A172 (cell line): Measurements from ENCODE around the gene PCLAF. TPM values are rescaled to one million over a fixed set of nuclear protein-coding genes. Genes with fewer than 3 reads are reported as not detected.
"Not testable (repeated sequence)": the region's sequence is repeated elsewhere in the genome, so short reads cannot be mapped to it uniquely, and the experiment has no call there.

Source experiments
- DNase-seq: peaks from one replicate; pipeline ENCODE4 v3.0.0-alpha.2; 2015; ENCODE audit warnings: low spot score
- total RNA-seq: library from RNA; depleted of rRNA; stranded (reverse); fragments of >200 nt; shearing (Covaris generic); gene quantifications from 2 replicates; pipeline ENCODE4 v1.2.3, GENCODE V29; 2014; rRNA removed

Gene PCLAF, protein sequence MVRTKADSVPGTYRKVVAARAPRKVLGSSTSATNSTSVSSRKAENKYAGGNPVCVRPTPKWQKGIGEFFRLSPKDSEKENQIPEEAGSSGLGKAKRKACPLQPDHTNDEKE
- 173 and 180 TPM in 2 replicates for total RNA-seq

DNA sequence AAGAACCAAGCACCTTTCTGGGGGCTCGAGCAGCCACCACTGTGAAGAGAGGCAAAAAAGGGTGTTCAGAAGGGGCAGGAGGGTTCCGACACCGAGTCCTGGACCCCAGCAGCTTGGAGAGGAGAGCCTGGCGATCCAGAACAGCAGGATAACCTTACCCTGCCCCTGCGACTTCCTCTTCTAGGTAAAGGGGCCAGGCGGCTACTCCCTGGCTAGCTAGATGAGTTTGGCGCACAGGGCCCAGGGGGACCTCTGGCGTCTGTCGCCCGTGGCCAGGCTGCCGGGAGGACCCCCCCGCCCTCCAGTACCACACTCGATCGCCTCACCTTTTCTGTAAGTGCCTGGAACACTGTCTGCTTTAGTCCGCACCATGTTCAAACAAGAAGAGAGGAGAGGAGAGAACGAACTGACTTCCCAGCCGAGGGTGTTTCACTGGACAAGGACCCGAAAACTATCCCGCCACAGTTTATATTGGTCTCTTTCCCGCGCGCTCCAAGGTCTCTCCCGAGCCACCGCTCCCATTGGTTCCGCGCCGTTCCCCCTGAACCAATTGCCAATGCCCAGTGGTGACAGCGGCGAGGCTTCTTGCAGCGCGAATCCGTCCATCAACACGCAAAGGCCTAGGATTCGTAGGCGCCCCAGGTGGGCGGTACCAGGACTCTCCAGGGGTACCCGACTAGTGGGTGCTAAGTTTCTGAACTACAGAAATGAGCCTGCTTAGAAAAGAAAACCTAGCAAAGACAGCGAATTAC, at the start of gene PCLAF:
PCLAF (minus strand) TSS at position 442 of the 752 bp plus-strand sequence; CDS start at position 372, 70 bp downstream.
- DNase-seq: peak; percentile 95

DNA sequence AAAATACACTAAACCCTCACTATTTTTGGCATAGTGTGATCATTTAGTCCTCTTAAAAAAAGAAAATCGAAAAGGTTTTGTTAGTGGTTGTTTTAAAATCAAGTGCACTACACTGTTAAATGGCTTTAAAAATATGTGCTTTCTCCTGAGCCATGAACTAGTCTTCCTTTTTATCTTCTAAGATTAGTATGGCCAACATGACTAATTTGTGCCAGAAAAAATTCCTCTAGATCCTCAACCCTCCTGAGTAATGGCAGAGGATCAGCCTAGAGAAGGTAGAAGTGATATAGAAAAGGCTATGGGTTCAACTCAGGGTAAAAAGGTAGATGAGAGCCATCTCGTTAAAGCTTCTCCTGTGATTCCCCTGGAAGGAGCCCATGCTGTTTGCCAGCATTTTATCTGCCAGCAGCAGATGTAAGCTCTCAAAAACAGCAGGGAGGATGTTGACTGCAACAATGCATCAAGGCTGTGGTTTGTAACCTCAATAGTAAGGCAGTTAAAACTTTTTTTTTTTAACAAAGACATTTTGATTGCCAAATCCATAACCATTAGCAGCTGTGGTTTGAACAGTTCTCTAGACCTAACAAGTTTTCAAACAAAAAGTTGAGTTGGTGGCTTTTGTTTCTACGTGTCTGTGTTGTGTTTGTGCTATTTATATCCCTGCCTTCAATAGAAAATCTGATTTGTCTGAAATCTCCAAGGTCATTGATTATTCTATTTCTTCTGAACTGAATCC, 48.9 kb upstream of the PCLAF start:
- DNase-seq: peak; percentile 82

DNA sequence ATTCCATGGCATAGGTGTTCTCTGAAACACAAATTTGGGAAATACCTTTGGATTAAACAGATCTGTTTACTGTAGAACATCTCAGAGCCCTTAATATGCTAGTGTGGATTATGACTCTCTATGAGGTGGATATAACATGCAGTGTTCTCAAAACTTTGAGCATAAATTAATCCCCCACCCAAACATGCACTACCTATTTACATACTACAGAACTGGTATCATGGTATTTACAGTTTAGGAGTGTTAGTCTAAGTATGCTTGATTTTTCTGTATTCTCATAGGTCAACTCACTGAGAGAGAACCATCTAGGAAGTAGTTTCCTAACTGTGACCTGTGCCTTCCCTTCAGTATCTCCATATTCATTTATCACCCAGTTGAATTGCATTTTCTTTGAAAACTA, 48.2 kb upstream of the PCLAF start:
- DNase-seq: no peak

DNA sequence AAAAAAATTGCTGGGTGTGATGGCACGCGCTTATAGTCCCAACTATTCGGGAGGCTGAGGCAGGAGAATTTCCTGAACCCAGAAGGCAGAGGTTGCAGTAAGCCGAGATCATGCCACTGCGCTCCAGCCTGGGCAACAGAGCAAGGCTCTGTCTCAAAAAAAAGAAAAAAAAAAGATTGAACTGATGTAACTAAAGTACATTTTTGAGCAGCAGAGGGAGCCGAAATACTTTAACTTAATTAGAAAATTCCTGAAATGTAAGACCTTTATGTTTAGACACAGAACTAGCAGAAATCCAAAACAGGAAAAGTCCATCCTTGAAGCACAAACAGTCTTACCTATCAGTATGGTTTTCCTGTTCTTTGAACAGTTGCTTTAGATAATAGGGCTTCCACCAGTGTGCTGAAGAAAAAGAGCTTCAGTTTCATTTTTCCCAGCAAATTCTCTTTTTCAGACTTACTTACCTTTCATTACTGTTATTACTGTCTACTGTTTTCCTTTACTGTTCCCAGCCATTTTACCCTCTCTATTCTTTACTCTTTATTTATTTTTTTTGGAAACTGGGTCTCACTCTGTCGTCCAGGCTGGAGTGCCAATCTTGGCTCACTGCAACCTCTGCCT, 45.7 kb upstream of the PCLAF start:
- DNase-seq: peak; percentile 39

DNA sequence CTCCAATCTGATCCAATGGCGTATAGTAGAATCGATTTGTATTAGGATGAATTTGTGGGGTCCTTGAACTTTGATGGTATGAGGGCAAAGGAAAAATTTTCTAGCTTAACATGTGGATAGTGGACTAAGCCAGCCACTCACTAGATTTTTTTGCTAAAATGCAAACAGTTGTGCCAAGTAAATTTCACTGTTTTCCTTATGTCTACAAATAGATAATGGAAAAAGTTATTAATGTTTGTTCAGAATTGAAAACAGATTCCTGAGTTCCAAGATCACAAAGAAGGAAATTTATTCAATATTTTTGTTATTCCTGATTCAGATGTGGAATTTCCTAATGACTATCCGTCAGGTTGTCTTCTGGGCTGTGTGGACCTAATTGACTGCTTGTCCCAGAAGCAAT, 44.0 kb upstream of the PCLAF start:
- DNase-seq: no peak

DNA sequence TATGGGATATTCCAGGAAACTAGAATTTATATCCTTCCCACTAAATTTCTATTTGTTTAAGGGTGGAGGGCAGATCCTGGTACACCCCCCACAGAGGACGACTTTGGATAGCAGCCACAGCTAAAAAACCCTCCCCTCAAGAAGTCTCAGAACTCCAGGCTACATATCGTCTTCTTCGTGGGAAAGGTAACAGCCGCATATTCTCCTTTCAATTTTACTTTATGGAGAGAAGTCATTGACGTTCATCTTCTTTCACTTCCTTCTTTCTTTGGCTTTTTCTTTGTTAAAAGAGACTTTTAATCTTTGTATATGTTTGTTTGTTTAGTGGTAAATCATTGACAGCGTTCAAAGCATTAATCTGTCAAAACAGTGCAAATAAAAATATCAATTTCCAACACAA, 42.7 kb upstream of the PCLAF start:
- DNase-seq: no peak

DNA sequence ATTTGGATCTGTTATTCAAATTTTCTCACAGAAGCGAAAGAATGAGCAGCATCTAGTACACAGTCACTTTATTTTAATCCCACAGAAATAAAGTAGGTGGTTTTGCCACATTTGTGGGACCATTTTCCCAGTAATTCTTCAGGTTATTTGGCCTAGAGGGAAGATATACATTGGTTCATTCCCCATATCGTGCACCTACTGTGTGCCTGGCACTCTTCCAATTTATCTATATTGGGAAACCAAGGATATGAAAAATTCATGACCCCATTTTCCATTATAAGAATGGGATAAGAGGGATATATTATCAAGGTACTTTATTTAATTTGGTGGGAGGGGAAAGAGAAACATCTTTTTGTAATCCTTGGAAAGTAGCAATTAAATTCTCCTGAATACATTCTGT, 41.5 kb upstream of the PCLAF start:
- no peak for DNase-seq

DNA sequence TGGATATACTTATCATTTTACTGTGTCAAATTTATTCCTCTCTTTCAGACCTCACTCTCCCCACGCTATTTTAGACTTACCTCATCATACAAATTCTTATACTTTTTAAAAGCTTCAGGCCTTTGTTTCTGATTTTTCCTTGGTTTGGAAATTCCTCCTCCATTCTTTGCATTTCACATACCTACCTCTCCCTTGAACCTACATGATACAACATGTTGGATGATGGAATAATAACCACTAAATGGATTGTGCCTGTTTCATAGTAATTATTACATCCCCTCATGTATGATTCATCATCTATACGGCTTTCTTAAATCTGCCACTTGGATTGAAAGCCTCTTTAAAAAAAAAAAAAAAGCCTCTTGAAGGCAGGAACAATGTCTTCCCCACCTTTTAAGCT, 31.0 kb upstream of the PCLAF start:
- DNase-seq: no peak

DNA sequence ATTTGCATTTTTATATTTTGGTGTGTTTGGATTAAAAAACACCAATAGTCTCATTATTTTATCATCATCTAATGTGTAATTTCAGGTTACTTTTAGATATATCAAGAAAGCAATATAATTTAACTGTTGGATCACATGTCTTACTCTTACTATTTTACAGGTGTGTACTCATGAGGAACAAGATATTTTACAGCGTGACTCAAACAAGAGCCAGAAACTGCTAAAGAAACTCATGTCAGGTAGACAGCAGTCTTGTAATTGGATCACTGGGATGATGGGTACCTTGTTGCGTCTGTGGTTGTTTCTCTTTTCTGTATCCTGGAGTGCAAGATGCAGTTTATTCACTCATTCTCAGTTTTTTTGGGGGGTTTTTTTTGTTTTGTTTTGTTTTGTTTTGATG, 19.3 kb upstream of the PCLAF start:
- DNase-seq: no peak

DNA sequence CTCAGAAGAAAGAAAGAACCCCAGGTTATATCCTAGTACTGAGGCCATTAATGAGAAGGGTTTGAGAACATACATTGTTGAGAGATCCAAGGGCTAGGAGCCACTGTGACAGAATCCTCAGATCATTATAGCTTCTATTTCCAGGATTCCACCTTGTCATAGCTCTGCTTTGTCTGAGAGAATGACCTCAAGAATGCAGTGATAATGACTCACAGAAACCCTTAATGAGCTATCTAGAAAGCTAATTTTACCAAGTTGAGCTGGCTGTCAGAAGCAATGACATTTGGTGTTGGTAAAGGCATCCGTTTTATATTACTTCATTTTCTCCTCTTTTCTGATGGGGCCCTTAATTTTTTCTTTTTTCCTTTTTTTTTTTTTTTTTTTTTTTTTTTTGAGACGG, 17.3 kb upstream of the PCLAF start:
- peak; percentile 67 for DNase-seq

DNA sequence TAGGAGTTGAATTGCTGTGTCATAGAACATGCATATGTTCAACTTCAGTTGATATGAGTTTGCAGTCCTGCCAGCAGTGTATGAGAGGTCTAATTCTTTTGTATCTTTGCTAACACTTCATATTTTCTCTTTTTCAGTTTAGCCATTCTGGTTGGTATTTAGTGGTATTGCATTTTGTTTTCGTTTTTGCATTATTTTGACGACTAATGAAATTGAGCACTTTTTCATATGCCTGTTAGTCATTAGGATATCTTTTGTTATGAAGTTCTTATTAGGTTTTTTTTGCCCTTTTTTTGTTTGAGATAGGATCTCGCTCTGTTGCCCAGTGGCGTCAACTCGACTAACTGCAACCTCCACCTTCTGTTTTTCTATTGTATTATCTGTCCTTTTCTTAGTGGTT, 15.5 kb upstream of the PCLAF start:
- no peak for DNase-seq

DNA sequence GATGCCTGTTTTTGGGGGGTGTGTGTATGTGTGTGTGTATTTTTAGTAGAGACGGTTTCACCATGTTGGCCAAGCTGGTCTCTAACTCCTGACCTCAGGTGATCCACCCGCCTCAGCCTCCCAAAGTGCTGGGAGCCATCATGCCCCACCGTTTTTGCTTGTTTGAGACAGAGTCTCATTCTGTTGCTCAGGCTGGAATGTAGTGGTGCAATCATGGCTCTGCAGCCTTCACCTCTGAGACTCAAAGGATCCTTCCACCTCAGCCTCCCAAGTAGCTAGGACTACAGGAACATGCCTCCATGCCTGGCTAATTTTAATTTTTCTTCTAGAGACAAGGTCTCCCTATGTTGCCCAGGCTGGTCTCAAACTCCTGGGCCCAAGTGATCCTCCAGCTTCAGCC, 11.2 kb upstream of the PCLAF start:
- DNase-seq: not testable (repeated sequence)

DNA sequence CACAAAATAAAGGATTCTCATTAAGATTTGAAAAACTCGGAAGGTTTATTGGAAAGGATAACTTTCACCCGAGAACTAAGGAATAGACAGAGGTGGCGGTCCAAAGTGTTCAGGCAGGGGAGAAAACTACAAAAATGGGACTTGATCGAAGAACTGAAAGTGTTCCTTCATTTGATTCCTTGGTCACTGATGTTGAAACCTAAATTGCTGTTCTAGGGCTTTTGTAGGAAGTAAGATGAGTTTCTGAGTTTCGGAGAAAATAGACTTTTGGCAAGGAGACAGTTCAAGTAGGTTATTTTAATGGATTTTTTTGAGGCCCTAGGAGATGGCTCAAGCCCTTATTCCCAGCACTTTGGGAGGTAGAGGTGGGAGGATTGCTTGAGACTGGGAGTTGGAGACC, 7.8 kb upstream of the PCLAF start:
- DNase-seq: no peak

DNA sequence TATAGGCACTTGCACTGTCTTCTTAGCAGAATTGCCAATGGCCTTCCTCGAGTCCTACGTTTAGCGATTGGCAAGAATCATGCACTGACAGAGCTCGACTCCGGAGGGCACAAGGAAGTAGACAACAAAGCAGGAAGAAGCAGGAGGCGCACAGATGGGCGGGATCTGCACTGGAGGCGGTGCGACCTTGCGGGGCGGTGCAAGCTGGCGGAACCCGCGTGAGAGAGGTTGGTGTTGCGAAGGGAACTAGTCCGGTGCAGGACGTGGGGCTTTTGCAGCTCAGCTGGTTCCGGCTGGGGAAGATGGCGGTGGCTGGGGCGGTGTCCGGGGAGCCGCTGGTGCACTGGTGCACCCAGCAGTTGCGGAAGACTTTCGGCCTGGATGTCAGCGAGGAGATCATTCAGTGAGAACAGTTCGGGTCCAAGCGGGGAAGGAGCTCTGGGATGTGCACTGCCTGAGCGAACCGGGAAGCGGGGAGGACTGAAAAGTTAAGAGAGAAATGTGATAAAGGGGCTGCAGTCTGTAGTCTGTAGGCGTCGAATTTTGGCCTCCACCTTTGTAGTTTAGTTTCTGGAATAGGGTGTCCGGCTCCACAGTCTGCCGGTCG, 6.4 kb upstream of the PCLAF start, which contains the start of gene TRIP4:
TRIP4 (plus strand) TSS at position 275 of the 607 bp plus-strand sequence; CDS start at position 303, 28 bp downstream.
- peak; percentile 93 for DNase-seq

DNA sequence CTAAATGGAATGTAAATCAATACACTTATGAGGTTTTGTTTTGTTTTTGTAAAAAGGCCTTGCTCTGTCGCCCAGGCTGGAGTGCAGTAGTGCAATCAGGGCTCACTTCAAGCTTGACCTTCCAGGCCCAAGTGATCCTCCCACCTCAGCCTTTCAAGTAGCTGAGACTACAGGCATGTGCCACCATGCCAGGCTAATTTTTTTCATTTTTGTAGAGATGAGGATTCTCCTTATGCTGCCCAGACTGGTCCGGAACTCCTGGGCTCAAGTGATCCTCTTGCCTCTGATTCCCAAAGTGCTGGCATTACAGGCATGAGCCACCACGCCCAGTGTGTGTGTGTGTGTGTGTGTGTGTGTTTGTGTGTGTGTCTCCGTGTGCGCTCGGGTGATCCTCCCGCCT, 5.0 kb upstream of the PCLAF start:
- no peak for DNase-seq

DNA sequence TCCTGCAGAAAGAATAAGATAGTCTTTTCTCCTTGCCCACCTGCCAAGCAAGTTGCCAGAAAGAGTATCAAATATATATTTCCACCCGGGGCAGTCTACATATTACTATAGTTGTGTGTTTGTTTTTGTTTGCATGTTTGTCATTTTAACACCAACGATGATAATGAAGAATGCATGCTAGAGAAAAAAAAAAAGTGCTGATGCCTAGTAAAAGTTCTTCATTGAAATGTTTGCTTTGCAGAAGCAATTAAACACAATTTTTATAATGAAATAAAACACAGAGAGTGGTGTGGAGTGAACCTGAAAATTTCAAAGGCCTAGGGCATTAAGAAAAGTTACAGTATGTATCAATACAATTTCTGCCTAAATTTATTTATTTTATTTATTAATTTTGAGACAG, 2.5 kb upstream of the PCLAF start:
- no peak for DNase-seq

DNA sequence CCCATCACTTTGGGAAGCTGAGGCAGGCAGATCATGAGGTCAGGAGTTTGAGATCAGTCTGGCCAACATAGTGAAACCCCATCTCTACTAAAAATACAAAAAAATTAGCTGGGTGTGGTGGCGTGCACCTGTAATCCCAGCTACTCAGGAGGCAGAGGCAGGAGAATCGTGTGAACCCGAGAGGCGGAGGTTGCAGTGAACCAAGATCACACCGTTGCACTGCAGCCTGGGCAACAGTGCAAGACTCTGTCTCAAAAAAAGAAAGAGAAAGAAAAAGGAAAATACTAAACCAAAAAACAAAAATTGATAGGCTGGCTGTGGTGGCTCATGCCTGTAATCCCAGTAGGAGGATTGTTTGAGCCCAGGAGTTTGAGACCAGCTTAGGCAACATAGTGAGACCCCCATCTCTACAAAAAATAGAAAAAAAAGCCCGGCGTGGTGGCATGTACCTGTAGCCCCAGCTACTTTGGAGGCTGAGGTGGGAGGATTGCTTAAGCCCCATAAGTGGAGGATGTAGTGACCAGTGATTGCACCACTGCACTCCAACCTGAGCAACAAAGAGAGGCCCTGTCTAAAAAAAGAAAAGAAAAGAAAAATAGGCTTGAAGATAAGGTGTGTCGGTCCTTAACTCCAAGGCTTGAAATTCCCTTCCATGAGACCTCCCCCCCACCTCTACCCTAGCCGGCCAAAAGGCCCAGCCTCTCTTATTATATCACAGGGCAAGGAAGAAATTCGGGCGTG, 941 bp downstream of the PCLAF start:
- not testable (repeated sequence) for DNase-seq

DNA sequence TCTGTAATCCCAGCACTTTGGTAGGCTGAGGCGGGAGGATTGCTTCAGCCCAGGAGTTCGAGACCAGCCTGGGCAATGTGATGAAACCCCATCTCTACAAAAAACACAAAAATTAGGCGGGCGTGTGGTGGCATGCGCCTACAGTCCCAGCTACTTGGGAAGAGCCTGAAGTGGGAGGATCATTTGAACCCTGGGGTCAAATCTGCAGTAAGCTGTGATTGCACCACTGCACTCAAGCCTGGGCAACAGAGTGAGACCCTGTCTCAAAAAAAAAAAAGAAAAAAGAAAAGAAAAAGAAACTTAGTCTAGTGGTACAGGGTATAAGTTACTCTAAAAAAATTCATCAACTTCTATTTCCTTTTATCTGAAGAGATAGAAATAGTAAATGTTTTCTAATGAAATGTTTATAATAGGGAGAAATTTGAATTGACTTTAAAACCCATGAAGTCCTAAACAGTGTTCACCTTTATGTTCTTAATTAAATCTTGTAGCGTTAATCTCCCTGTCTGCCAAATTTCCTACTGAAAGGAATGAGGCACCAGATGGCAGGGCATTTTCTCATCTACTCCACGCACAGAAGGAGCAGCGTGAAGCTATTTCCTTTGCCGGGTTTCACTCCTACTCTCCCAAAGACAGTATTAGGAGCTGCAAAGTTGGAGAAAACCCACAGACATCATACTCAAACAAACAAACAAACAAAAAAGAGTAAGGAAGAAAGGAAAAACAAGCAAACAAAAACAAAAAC, 1.9 kb downstream of the PCLAF start:
- DNase-seq: no peak

DNA sequence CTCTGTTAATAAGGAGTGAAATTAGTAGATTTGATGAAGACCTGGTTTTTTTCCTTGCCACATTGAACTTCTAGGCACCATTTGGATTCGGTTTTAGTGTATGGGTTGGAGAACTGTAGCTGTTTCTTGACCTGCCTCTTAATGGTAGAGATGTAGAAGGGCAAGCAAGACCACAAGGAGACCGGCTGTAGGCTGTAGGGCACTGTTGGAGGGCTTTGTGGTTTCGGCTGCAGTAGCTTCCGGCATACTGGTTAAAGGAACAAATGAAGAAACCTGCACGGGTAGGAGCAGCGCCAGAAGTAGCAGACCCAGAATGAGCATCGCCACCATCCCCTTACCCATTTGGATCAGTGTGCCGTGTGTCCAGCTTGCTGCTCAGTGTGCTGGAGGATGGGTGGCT, 7.9 kb downstream of the PCLAF start:
- DNase-seq: no peak

DNA sequence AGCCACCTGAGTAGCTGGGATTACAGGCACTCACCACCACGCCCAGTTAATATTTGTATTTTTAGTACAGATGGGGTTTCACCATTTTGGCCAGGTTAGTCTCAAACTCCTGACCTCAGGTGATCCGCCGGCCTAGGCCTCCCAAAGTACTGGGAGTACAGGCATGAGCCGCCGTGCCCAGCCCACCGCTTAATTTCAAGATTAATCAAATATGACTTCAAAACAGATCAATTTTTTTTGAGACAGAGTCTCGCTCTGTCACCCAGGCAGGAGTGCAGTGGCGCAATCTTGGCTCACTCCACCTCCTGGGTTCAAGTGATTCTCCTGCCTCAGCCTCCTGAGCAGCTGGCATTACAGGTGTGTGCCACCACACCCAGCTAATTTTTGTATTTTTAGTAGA, 9.9 kb downstream of the PCLAF start:
- DNase-seq: not testable (repeated sequence)
